SK-N-SH (cell line): ENCODE measurements around the gene SIGLEC1. TPM values are rescaled to one million over a fixed set of nuclear protein-coding genes. Genes with fewer than 3 reads are reported as not detected.
A peak's percentile ranks its signal among the peaks of the same experiment; 100 is the strongest.

ENCODE experiments used
- CTCF ChIA-PET: fragments of 300-600, 350-600 bp; formaldehyde crosslinking; extraction: SDS; loops from one replicate; lab custom pipeline; 2021; lab: Yijun Ruan, JAX
- POLR2A ChIA-PET: fragments of 350-600 bp; sonication (Branson Sonifier 250); formaldehyde crosslinking; extraction: SDS; loops from one replicate; lab custom pipeline; 2020; ENCODE audit warnings: antibody characterized with exemption, inconsistent platforms; lab: Yijun Ruan, JAX
- DNase-seq: peaks from one replicate; pipeline ENCODE4 v3.0.0; 2012
- H2AFZ ChIP-seq: fragments of 200-600 bp; sonication (generic); 2 replicates; pipeline ENCODE4 v1.8.1; 2016; ENCODE audit warnings: antibody characterized with exemption, mild to moderate bottlenecking, low read depth
- H3F3A ChIP-seq: fragments of 200-600 bp; sonication (generic); replicated peaks from 2 replicates; pipeline ENCODE3; 2016; ENCODE audit warnings: antibody characterized with exemption, mild to moderate bottlenecking; ENCODE audit not compliant: insufficient read depth
- H3K27ac ChIP-seq, 2 experiments: fragments of 200-500 bp in 1 of 2; fragments of 200-600 bp in 1 of 2; sonication (Bioruptor generic) in 1 of 2; sonication (generic), shearing (Covaris generic) in 1 of 2; 2 replicates each; pipeline versions ENCODE4 v1.5.1 to v1.6.1; 2014 to 2016; ENCODE audit warnings: low read depth in 2 of 2, inconsistent platforms in 1 of 2, low read length in 1 of 2, mild to moderate bottlenecking in 1 of 2, mixed read lengths in 1 of 2
- H3K27me3 ChIP-seq: fragments of 200-600 bp; sonication (generic), shearing (Covaris generic); 2 replicates; pipeline ENCODE4 v1.6.1; 2016; ENCODE audit warnings: mixed run types; ENCODE audit not compliant: insufficient read depth
- H3K36me3 ChIP-seq, 2 experiments: fragments of 200-500 bp in 1 of 2; fragments of 200-600 bp in 1 of 2; sonication (Bioruptor generic) in 1 of 2; sonication (generic) in 1 of 2; replicated peaks in 1 of 2; 2 replicates each; pipeline versions ENCODE3 to v1.5.1; 2014 to 2016; ENCODE audit warnings: low read length in 1 of 2, mild to moderate bottlenecking in 1 of 2; ENCODE audit not compliant: insufficient read depth in 2 of 2, control insufficient read depth in 1 of 2
- H3K4me1 ChIP-seq, 2 experiments: fragments of 200-500 bp in 1 of 2; fragments of 200-600 bp in 1 of 2; sonication (Bioruptor generic) in 1 of 2; sonication (generic), shearing (Covaris generic) in 1 of 2; 2 replicates each; pipeline versions ENCODE4 v1.5.1 to v1.6.1; 2014 to 2016; ENCODE audit warnings: low read depth in 1 of 2, low read length in 1 of 2, mixed run types in 1 of 2; ENCODE audit not compliant: insufficient read depth in 2 of 2, control insufficient read depth in 1 of 2
- H3K4me2 ChIP-seq: fragments of 200-600 bp; sonication (generic), shearing (Covaris generic); 2 replicates; pipeline ENCODE4 v1.6.1; 2017; ENCODE audit warnings: mixed run types
- H3K4me3 ChIP-seq, 2 experiments: fragments of 200-500 bp in 1 of 2; fragments of 200-600 bp in 1 of 2; sonication (Bioruptor generic) in 1 of 2; sonication (generic), shearing (Covaris generic) in 1 of 2; 2 replicates each; pipeline versions ENCODE4 v1.5.1 to v1.8.1; 2014 to 2016; ENCODE audit warnings: low read depth in 2 of 2, inconsistent platforms in 1 of 2, low read length in 1 of 2, mild to moderate bottlenecking in 1 of 2, mixed read lengths in 1 of 2, moderate library complexity in 1 of 2
- H3K79me2 ChIP-seq: fragments of 200-600 bp; sonication (generic); 2 replicates; pipeline ENCODE4 v1.8.1; 2017; ENCODE audit warnings: mild to moderate bottlenecking; ENCODE audit not compliant: insufficient read depth
- H3K9ac ChIP-seq: fragments of 200-600 bp; sonication (generic); 2 replicates; pipeline ENCODE4 v1.6.1; 2017; ENCODE audit warnings: mixed run types
- H3K9me2 ChIP-seq: fragments of 200-600 bp; sonication (generic); 2 replicates; pipeline ENCODE4 v1.6.1; 2017; ENCODE audit warnings: mixed run types
- H3K9me3 ChIP-seq: fragments of 200-600 bp; sonication (generic); 2 replicates; pipeline ENCODE4 v1.6.1; 2017; ENCODE audit warnings: mixed run types, mild to moderate bottlenecking, moderate library complexity
- H4K20me1 ChIP-seq: fragments of 200-600 bp; sonication (generic); 2 replicates; pipeline ENCODE4 v1.6.1; 2017; ENCODE audit warnings: mild to moderate bottlenecking, mixed run types; ENCODE audit not compliant: insufficient read depth
- CHD2 ChIP-seq: fragments of 150-350 bp; IDR thresholded peaks from 2 replicates; pipeline ENCODE4 v1.6.1; 2018; ENCODE audit warnings: low read length; ENCODE audit not compliant: partially characterized antibody
- GABPA ChIP-seq: IDR thresholded peaks from 2 replicates; pipeline ENCODE4 v1.4.0; 2012; ENCODE audit warnings: low read depth, mild to moderate bottlenecking
- GATA2 ChIP-seq: sonication (generic); formaldehyde crosslinking; IDR thresholded peaks from 2 replicates; pipeline ENCODE4 v1.5.0; 2020; ENCODE audit warnings: mild to moderate bottlenecking, missing genetic modification reagents
- IRF3 ChIP-seq: fragments of 150-350 bp; IDR thresholded peaks from 2 replicates; pipeline ENCODE4 v1.6.1; 2016; ENCODE audit warnings: mild to moderate bottlenecking, low read depth, low read length
- MAX ChIP-seq: IDR thresholded peaks from 2 replicates; pipeline ENCODE4 v1.4.0; 2012; ENCODE audit warnings: low read depth
- NRF1 ChIP-seq: IDR thresholded peaks from 2 replicates; pipeline ENCODE4 v1.6.1; 2012; ENCODE audit warnings: low read depth, mild to moderate bottlenecking, low read length
- POLR2AphosphoS5 ChIP-seq: IDR thresholded peaks from 2 replicates; pipeline ENCODE4 v1.6.1; 2012; ENCODE audit warnings: low read depth, low read length
- RAD21 ChIP-seq: IDR thresholded peaks from 2 replicates; pipeline ENCODE4 v1.6.1; 2012; ENCODE audit warnings: mild to moderate bottlenecking, low read length
- RCOR1 ChIP-seq: fragments of 150-350 bp; IDR thresholded peaks from 2 replicates; pipeline ENCODE4 v1.6.1; 2017; ENCODE audit warnings: antibody characterized with exemption, low read length
- RFX5 ChIP-seq: IDR thresholded peaks from 2 replicates; pipeline ENCODE4 v1.6.1; 2012; ENCODE audit warnings: mild to moderate bottlenecking, improper control_type of control experiment, low read length
- RXRA ChIP-seq: IDR thresholded peaks from 2 replicates; pipeline ENCODE4 v1.4.0; 2012; ENCODE audit warnings: low read depth, mild to moderate bottlenecking, borderline replicate concordance
- SIN3A ChIP-seq: IDR thresholded peaks from 2 replicates; pipeline ENCODE4 v1.6.1; 2012; ENCODE audit warnings: low read depth, mild to moderate bottlenecking, low read length, moderate library complexity, borderline replicate concordance
- TAF1 ChIP-seq: IDR thresholded peaks from 2 replicates; pipeline ENCODE4 v1.6.1; 2012; ENCODE audit warnings: low read depth, mild to moderate bottlenecking, low read length, moderate library complexity, borderline replicate concordance
- WGBS: methylation state at CpG from one replicate; pipeline ENCODE4 v1.1.6; 2017; ENCODE audit warnings: low lambda C conversion rate; 5-methylcytosine and 5-hydroxymethylcytosine counted together
- polyA plus RNA-seq, 3 experiments: library from polyadenylated mRNA; depleted of rRNA; stranded (reverse); fragments of >200 nt; gene quantifications; 2 replicates each; pipeline ENCODE4 v1.2.3, GENCODE V29; 2012
- TF ChIP-seq, protein P1 (sequence below): IDR thresholded peaks from 2 replicates; pipeline ENCODE4; 2012

Gene SIGLEC1
- polyA plus RNA-seq, 1 of the 3 experiments (the other 2 are of a cell fraction): not detected

DNA sequence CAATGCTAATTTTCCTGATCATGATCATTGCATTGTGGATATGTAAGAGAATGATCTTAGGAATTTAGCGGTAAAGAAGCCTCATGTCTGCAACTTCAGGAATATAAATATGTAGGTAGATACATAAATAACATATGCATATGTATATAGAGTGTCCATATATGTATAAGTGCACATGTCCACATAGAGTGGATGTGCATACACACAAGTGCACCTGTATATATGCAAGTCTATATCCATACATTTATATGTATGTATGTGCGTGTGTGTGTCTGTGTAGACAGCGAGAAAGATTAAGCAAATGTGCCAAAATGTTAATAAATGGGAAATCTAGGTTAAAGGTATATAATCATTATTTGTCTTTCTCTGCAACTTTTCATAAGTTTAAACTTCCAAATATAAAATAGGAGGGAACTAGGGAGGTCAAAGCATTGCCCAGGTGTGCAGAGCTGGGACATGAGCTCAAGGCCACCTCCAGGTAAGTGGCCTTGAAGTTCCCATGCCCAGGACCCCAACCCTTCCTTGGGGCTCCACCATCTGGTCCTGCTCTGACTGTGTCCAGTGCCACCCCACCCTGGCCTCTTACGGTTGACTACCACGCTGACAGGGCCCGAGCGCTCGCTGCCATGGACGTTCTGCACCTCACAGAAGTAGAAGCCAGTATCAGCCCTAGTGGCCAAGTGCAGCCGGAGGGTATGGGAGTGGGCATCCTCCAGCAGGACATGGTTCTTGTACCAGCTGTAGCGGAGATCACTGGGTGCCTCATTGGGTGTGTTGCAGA lies 9.6 kb downstream of the SIGLEC1 start:
- no peaks in the 10 kb centered on the region for H3K4me1 ChIP-seq
- H3K9ac ChIP-seq: no peak overlapping the region
- no peaks in the 10 kb centered on the region for H3K9me2 ChIP-seq
- no peak overlapping the region for H3K4me2 ChIP-seq
- H3K4me3 ChIP-seq: no peak overlapping the region
- WGBS: 76% methylated on average over 11 of the region's 11 CpGs
- peak; percentile 12 for DNase-seq
- H3K27ac ChIP-seq: no peak overlapping the region
- no peak overlapping the region for H2AFZ ChIP-seq
- no peaks in the 10 kb centered on the region for H3K27me3 ChIP-seq
- H3F3A ChIP-seq: no peaks in the 10 kb centered on the region
- no peak for TF ChIP-seq GABPA
- no peak for TF ChIP-seq RFX5
- TF ChIP-seq, protein P1, sequence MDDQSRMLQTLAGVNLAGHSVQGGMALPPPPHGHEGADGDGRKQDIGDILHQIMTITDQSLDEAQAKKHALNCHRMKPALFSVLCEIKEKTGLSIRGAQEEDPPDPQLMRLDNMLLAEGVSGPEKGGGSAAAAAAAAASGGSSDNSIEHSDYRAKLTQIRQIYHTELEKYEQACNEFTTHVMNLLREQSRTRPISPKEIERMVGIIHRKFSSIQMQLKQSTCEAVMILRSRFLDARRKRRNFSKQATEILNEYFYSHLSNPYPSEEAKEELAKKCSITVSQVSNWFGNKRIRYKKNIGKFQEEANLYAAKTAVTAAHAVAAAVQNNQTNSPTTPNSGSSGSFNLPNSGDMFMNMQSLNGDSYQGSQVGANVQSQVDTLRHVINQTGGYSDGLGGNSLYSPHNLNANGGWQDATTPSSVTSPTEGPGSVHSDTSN: no peak
- TF ChIP-seq SIN3A: no peak
- TF ChIP-seq IRF3: no peak
- no peak for TF ChIP-seq NRF1
- TF ChIP-seq MAX: no peak
- TF ChIP-seq TAF1: no peak
- no peak for TF ChIP-seq POLR2AphosphoS5
- TF ChIP-seq RAD21: no peak
- TF ChIP-seq GATA2: no peak
- TF ChIP-seq RXRA: no peak
- TF ChIP-seq RCOR1: no peak
- no peak for TF ChIP-seq CHD2
- H3K36me3 ChIP-seq: no peaks in the 10 kb centered on the region
- H3K9me3 ChIP-seq: no peaks in the 10 kb centered on the region
- POLR2A ChIA-PET: no interaction called here
- CTCF ChIA-PET: interaction anchor here (1.0 to 5.8 kb wide), 3 partner anchors 8 to 26 kb away, joined by 6 to 55 read pairs (median 9); no protein-coding TSS in a partner anchor
- no peaks in the 10 kb centered on the region for H4K20me1 ChIP-seq
- H3K79me2 ChIP-seq: no peaks in the 10 kb centered on the region
